Effector memory CD4-positive, alpha-beta T cell (primary cell): ENCODE data around the gene ZKSCAN5.

ENCODE experiments used
- DNase-seq, 3 donors: peaks; one replicate each; pipeline ENCODE4 v3.0.0-alpha.2; 2020
- H3K27ac ChIP-seq: 2 replicates; pipeline ENCODE4 v1.7.0; 2013; ENCODE audit warnings: mild to moderate bottlenecking, low read length, moderate library complexity; ENCODE audit not compliant: insufficient read depth, poor library complexity, severe bottlenecking
- H3K27me3 ChIP-seq: replicated peaks from 2 replicates; pipeline ENCODE4 v1.7.0; 2013; ENCODE audit warnings: mild to moderate bottlenecking, low read length; ENCODE audit not compliant: insufficient read depth, control insufficient read depth, poor library complexity, severe bottlenecking
- H3K36me3 ChIP-seq: 2 replicates; pipeline ENCODE4 v1.7.0; 2013; ENCODE audit warnings: mild to moderate bottlenecking, low read length, moderate library complexity; ENCODE audit not compliant: control insufficient read depth, insufficient read depth
- H3K4me1 ChIP-seq: 2 replicates; pipeline ENCODE4 v1.7.0; 2013; ENCODE audit warnings: low read length, mild to moderate bottlenecking; ENCODE audit not compliant: control insufficient read depth, insufficient read depth, poor library complexity, severe bottlenecking
- H3K4me3 ChIP-seq: 2 replicates; pipeline ENCODE4 v1.7.0; 2013; ENCODE audit warnings: low read length, low read depth, mild to moderate bottlenecking; ENCODE audit not compliant: insufficient read depth, poor library complexity, severe bottlenecking
- H3K9me3 ChIP-seq: 2 replicates; pipeline ENCODE4 v1.7.0; 2013; ENCODE audit warnings: mild to moderate bottlenecking, low read length, moderate library complexity; ENCODE audit not compliant: control insufficient read depth

ZKSCAN5 gene

GRCh38 chr7:99468336-99468918 is 36.0 kb upstream of the ZKSCAN5 start:
- Histone ChIP-seq H3K4me1 (peaks cover 17% of the 10 kb centered on the region), H3K9me3 (no peaks in the 10 kb centered on the region), H3K27ac (no peak overlapping the region), H3K4me3 (no peak overlapping the region), H3K36me3 (peaks cover 4% of the 10 kb centered on the region), H3K27me3 (no peaks in the 10 kb centered on the region)
- DNase-seq: no peak

- Histone ChIP-seq H3K4me3 (no peak overlapping the region), H3K27me3 (no peaks in the 10 kb centered on the region), H3K4me1 (peaks cover 17% of the 10 kb centered on the region), H3K27ac (no peak overlapping the region), H3K36me3 (no peaks in the 10 kb centered on the region), H3K9me3 (no peaks in the 10 kb centered on the region)
- no peak for DNase-seq
Measured at GRCh38 chr7:99469381-99470065, 34.9 kb upstream of the ZKSCAN5 start.

- no peaks in the 10 kb centered on the region for H3K27me3 ChIP-seq
- peak; percentile 92 to 98 (median 97) for DNase-seq
- H3K36me3 ChIP-seq: no peaks in the 10 kb centered on the region
- peak within 1 kb of the TSS; percentile 73 for H3K27ac ChIP-seq
- no peaks in the 10 kb centered on the region for H3K4me1 ChIP-seq
- H3K9me3 ChIP-seq: no peaks in the 10 kb centered on the region
- peak within 1 kb of the TSS; percentile 84 for H3K4me3 ChIP-seq
Measured at GRCh38 chr7:99472561-99473314, 31.7 kb upstream of the ZKSCAN5 start, which contains the start of gene ZNF789. ZNF789 (plus strand) TSS chr7:99472890; CDS start chr7:99476457, 3,567 bp downstream.

- Histone ChIP-seq H3K27ac (peak overlapping the region; percentile 73), H3K4me1 (peaks cover 3% of the 10 kb centered on the region), H3K36me3 (no peaks in the 10 kb centered on the region), H3K4me3 (peak overlapping the region; percentile 84), H3K27me3 (no peaks in the 10 kb centered on the region), H3K9me3 (no peaks in the 10 kb centered on the region)
- no peak for DNase-seq
Measured at GRCh38 chr7:99473315-99473596, 31.2 kb upstream of the ZKSCAN5 start.

GRCh38 chr7:99476107-99476506 is 28.4 kb upstream of the ZKSCAN5 start:
- no peaks in the 10 kb centered on the region for H3K9me3 ChIP-seq
- H3K27ac ChIP-seq: no peak overlapping the region
- H3K27me3 ChIP-seq: no peaks in the 10 kb centered on the region
- no peak overlapping the region for H3K4me3 ChIP-seq
- DNase-seq: no peak
- H3K4me1 ChIP-seq: peaks cover 14% of the 10 kb centered on the region
- no peaks in the 10 kb centered on the region for H3K36me3 ChIP-seq

GRCh38 chr7:99478464-99479440 is 25.7 kb upstream of the ZKSCAN5 start:
- Histone ChIP-seq H3K27ac (no peak overlapping the region), H3K4me3 (no peak overlapping the region), H3K36me3 (no peaks in the 10 kb centered on the region)

GRCh38 chr7:99485094-99485493 is 19.4 kb upstream of the ZKSCAN5 start:
- Histone ChIP-seq H3K9me3 (no peaks in the 10 kb centered on the region), H3K36me3 (no peaks in the 10 kb centered on the region), H3K4me3 (no peak overlapping the region), H3K27me3 (no peaks in the 10 kb centered on the region), H3K4me1 (no peaks in the 10 kb centered on the region), H3K27ac (no peak overlapping the region)
- DNase-seq: no peak

More at GRCh38 chr7:99478464-99479440, 25.7 kb upstream of the ZKSCAN5 start:
- DNase-seq: no peak
- no peaks in the 10 kb centered on the region for H3K27me3 ChIP-seq
- no peaks in the 10 kb centered on the region for H3K9me3 ChIP-seq
- peaks cover 14% of the 10 kb centered on the region for H3K4me1 ChIP-seq

GRCh38 chr7:99489235-99489634 is 15.2 kb upstream of the ZKSCAN5 start:
- no peaks in the 10 kb centered on the region for H3K4me1 ChIP-seq
- no peaks in the 10 kb centered on the region for H3K27me3 ChIP-seq
- H3K27ac ChIP-seq: no peak overlapping the region
- peaks cover 16% of the 10 kb centered on the region for H3K36me3 ChIP-seq
- no peak overlapping the region for H3K4me3 ChIP-seq
- peaks cover 12% of the 10 kb centered on the region for H3K9me3 ChIP-seq
- DNase-seq: no peak

- Histone ChIP-seq H3K27me3 (no peaks in the 10 kb centered on the region), H3K4me1 (no peaks in the 10 kb centered on the region), H3K27ac (no peak overlapping the region), H3K9me3 (peaks cover 13% of the 10 kb centered on the region), H3K36me3 (peaks cover 33% of the 10 kb centered on the region), H3K4me3 (no peak overlapping the region)
- DNase-seq: no peak
Measured at GRCh38 chr7:99490878-99491277, 13.6 kb upstream of the ZKSCAN5 start.
